OCI-LY7 (cell line): ENCODE measurements around the gene CXCR6.

Experiments used
- CTCF ChIP-seq: fragments of 200-600 bp; sonication (generic); conservative IDR thresholded peaks from 2 replicates; pipeline ENCODE4 v1.5.1; 2014; ENCODE audit warnings: mild to moderate bottlenecking, antibody characterized with exemption, low read length, moderate library complexity, mixed read lengths
- EZH2phosphoT487 ChIP-seq: fragments of 200-600 bp; sonication (generic); IDR thresholded peaks from 2 replicates; pipeline ENCODE4 v1.6.1; 2018; ENCODE audit warnings: low read depth, borderline replicate concordance, mild to moderate bottlenecking, mixed run types, antibody characterized with exemption, low read length, moderate library complexity, mixed read lengths

GRCh38 chr3:45968149-45968548 lies 24.9 kb downstream of the CXCR6 start:
- TF ChIP-seq CTCF (no peak), EZH2phosphoT487 (no peak)
